GM12878 (cell line): ENCODE measurements around the gene THAP3. TPM values are rescaled to one million over a fixed set of nuclear protein-coding genes. Genes with fewer than 3 reads are reported as not detected.

Experiments used
- ATAC-seq: fragments of 200-7000 bp; cut with Tn5 transposase; 3 replicates; pipeline ENCODE4 v1.9.1; 2020; ENCODE audit warnings: mild to moderate bottlenecking, moderate library complexity
- BruUV-seq: library from RNA; stranded (reverse); fragments of 400-500 nt; replicated peaks from 2 replicates; lab custom pipeline; 2021; lab: Mats Ljungman, UMichigan
- CTCF ChIA-PET: fragments of 300-600 bp; sonication (Branson Sonifier 250); formaldehyde crosslinking; extraction: SDS; loops from one replicate; lab custom pipeline; 2021; ENCODE audit warnings: inconsistent platforms; lab: Yijun Ruan, JAX
- POLR2A ChIA-PET: fragments of 350-600 bp; formaldehyde crosslinking; extraction: SDS; loops from one replicate; lab custom pipeline; 2021; ENCODE audit warnings: inconsistent platforms; lab: Charles Lee
- RAD21 ChIA-PET: fragments of 300-600 bp; sonication (Branson Sonifier 250); formaldehyde crosslinking; loops from one replicate; lab custom pipeline; 2023; ENCODE audit warnings: antibody characterized with exemption; ENCODE audit not compliant: unreplicated experiment; lab: Charles Lee
- SMC1A ChIA-PET: fragments of 300-600 bp; sonication (Branson Sonifier 250); formaldehyde crosslinking; loops from one replicate; lab custom pipeline; 2023; ENCODE audit not compliant: unreplicated experiment, uncharacterized antibody; lab: Charles Lee
- DNase-seq: peaks from one replicate; pipeline ENCODE4 v3.0.0-alpha.2; 2011; ENCODE audit warnings: low read depth, low spot score
- FAIRE-seq: peaks from 3 replicates; lab custom pipeline; 2011; peaks lifted over from hg19 to GRCh38; lab: Jason Lieb, UNC
- H2AFZ ChIP-seq: 2 replicates; pipeline ENCODE4 v1.6.0; 2011; ENCODE audit warnings: low read depth, low read length, control low read depth; ENCODE audit not compliant: control insufficient read depth
- H3K27ac ChIP-seq: 2 replicates; pipeline ENCODE4 v1.5.1; 2011; ENCODE audit warnings: control low read depth; ENCODE audit not compliant: control insufficient read depth, insufficient read depth
- H3K27me3 ChIP-seq, 2 experiments: replicated peaks in 1 of 2; 2 replicates each; pipeline versions ENCODE4 v1.6.0 to v1.6.1; 2011; ENCODE audit warnings: low read length in 1 of 2; ENCODE audit not compliant: control insufficient read depth in 2 of 2, insufficient read depth in 2 of 2
- H3K36me3 ChIP-seq, 2 experiments: 2 replicates each; pipeline ENCODE4 v1.5.1; 2011; ENCODE audit warnings: low read length in 1 of 2; ENCODE audit not compliant: control insufficient read depth in 2 of 2, insufficient read depth in 2 of 2
- H3K4me1 ChIP-seq: 2 replicates; pipeline ENCODE4 v1.6.1; 2011; ENCODE audit warnings: mild to moderate bottlenecking, low read length, moderate library complexity, mixed read lengths; ENCODE audit not compliant: control insufficient read depth, insufficient read depth
- H3K4me2 ChIP-seq: 2 replicates; pipeline ENCODE4 v1.6.0; 2011; ENCODE audit warnings: control low read depth; ENCODE audit not compliant: control insufficient read depth, insufficient read depth
- H3K4me3 ChIP-seq: fragments of 200-600 bp; sonication (generic); 2 replicates; pipeline ENCODE4 v1.5.1; 2016
- H3K79me2 ChIP-seq: 2 replicates; pipeline ENCODE4 v1.6.0; 2011; ENCODE audit warnings: low read length; ENCODE audit not compliant: control insufficient read depth, insufficient read depth
- H3K9ac ChIP-seq: 2 replicates; pipeline ENCODE4 v1.8.0; 2011; ENCODE audit warnings: low read length, control low read depth, mixed read lengths; ENCODE audit not compliant: control insufficient read depth, insufficient read depth
- H3K9me3 ChIP-seq: replicated peaks from 3 replicates; pipeline ENCODE4 v1.5.1; 2011; ENCODE audit warnings: mild to moderate bottlenecking, low read length; ENCODE audit not compliant: control insufficient read depth, insufficient read depth
- H4K20me1 ChIP-seq: 2 replicates; pipeline ENCODE4 v1.6.0; 2011; ENCODE audit not compliant: control insufficient read depth, insufficient read depth
- IKZF1 ChIP-seq: fragments of 450-650 bp; conservative IDR thresholded peaks from 2 replicates; pipeline ENCODE4 v1.6.1; 2017; ENCODE audit warnings: antibody characterized with exemption, mild to moderate bottlenecking
- PAX5 ChIP-seq: IDR thresholded peaks from 2 replicates; pipeline ENCODE4 v1.6.1; 2011; ENCODE audit warnings: low read depth, low read length, borderline replicate concordance
- RELA ChIP-seq: fragments of 450-650 bp; IDR thresholded peaks from 2 replicates; pipeline ENCODE4 v1.8.0; 2014; ENCODE audit warnings: borderline replicate concordance; ENCODE audit not compliant: partially characterized antibody
- SREBF2 ChIP-seq: IDR thresholded peaks from 2 replicates; pipeline ENCODE4 v1.6.1; 2012; ENCODE audit warnings: mild to moderate bottlenecking, low read length
- WGBS: methylation state at CpG from one replicate; pipeline ENCODE4 v1.1.6; 2016; ENCODE audit warnings: low lambda C conversion rate; ENCODE audit not compliant: insufficient replicate concordance, insufficient coverage; ENCODE audit errors: missing lambda C conversion rate; 5-methylcytosine and 5-hydroxymethylcytosine counted together
- in situ Hi-C: fragments of 300-500 bp; cut with MboI; formaldehyde crosslinking; loops from 9 replicates; pipeline ENCODE4 v1.14.3; 2018; ENCODE audit warnings: mixed read lengths
- intact Hi-C: fragments of 100-400 bp; cut with micrococcal nuclease; formaldehyde crosslinking; loops from one replicate; pipeline ENCODE4 v1.14.2; 2022; ENCODE audit not compliant: unreplicated experiment
- polyA plus RNA-seq, 11 experiments: library from polyadenylated mRNA; depleted of rRNA in 4 of 11; unstranded in 6 of 11; stranded (reverse) in 5 of 11; fragments of >200 nt; fragmentation: Nextera tagmentation in 4 of 11; fragmentation: Illumina TruSeq in 1 of 11; extraction: Ambion mirVana in 4 of 11; extraction: Trizol in 1 of 11; gene quantifications; 1 replicate in 1 of 11; 2 replicates in 10 of 11; pipeline versions ENCODE4 v1.2.1 to v1.2.3, GENCODE V29; 2011 to 2016; ENCODE audit warnings: inconsistent platforms in 2 of 11, missing spikeins in 2 of 11, low read depth in 1 of 11
- total RNA-seq, 4 experiments: library from RNA; depleted of rRNA in 3 of 4; stranded (reverse); fragments of >200 nt in 3 of 4; fragmentation: Illumina TruSeq in 1 of 4; extraction: Trizol in 1 of 4; gene quantifications; 2 replicates each; pipeline versions ENCODE4 v1.2.1 to v1.2.3, GENCODE V29; 2013 to 2021

Gene THAP3
- total and polyA plus RNA-seq, 10 of the 15 experiments (the other 5 are each of a cell fraction or from before 2014, with no cell fraction given), result 1.5 to 19.5 (median 11.9) TPM

DNA sequence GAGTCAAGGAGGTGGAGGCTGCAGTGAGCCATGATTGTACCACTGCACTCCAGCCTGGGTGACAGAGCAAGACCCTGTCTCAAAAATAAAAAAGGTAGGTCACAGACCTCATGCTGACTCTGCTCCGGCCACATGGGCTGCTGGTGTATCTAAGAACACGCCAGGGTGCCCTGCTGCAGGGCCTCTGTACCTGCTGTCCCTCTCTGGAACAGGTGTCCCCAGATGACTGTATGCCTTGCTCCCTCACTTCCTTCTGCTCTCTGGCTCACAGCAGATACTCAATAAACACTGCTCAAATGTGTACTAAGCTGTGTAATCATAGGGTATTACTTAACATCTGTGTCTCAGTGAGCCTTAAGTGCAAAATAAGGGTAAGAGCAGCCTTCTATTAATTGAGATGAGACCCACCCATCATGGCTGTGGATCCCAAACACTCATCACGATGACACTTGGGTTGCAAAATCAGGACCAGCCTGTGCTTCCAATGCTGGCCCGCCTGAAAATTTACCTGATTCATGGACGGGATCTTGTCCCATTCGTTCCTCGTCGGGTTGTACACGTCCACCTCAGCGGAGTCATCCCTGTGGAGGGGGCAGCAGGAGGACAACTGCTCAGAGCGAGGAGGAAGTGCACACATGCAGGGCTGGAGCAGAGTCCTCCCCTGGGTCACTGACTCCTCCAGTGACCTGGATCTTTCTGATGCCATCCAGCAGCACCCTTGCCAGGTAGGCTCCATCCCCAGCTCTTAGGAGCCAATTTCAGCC lies 29.5 kb upstream of the THAP3 start:
- H3K9me3 ChIP-seq, result no peaks in the 10 kb centered on the region
- no TSS peak for BruUV-seq
- H2AFZ ChIP-seq, result no peak overlapping the region
- intact Hi-C loops, result no loop called here
- DNase-seq (no peak), FAIRE-seq (no peak), ATAC-seq (no peak)
- CTCF ChIA-PET, result no interaction called here
- RAD21 ChIA-PET, result no interaction called here
- POLR2A ChIA-PET, result no interaction called here
- no peaks in the 10 kb centered on the region for H3K27me3 ChIP-seq
- 96% methylated on average over 11 of the region's 11 CpGs for WGBS
- SMC1A ChIA-PET, result no interaction called here
- in situ Hi-C loops, result no loop called here
- no peaks in the 10 kb centered on the region for H4K20me1 ChIP-seq
- H3K4me2 ChIP-seq, result no peak overlapping the region
- H3K36me3 ChIP-seq, result peaks cover 10 to 24% of the 10 kb centered on the region in 2 experiments
- no peak overlapping the region for H3K4me3 ChIP-seq
- peaks cover 9% of the 10 kb centered on the region for H3K4me1 ChIP-seq
- no peak overlapping the region for H3K27ac ChIP-seq
- H3K9ac ChIP-seq, result no peak overlapping the region
- H3K79me2 ChIP-seq, result peaks cover 14% of the 10 kb centered on the region
- no peak for TF ChIP-seq SREBF2

DNA sequence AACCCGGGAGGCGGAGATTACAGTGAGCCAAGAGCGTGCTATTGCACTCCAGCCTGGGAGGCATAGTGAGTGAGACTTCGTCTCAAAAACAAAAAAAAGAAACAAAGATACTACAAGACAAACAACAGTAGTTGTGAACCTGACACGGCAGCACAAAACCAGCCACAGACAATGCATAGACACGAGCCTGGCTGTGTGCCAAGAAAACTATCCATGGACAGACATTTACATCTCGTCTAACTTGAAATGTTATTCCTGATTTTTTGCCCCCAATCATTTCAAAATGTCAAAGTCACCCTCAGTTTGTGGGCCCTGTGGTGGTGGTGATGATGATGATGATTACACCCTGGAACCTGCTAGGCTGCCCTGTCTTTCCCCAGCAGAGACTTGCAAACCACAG lies 28.3 kb upstream of the THAP3 start:
- Histone ChIP-seq H3K36me3 (peaks cover 10 to 24% of the 10 kb centered on the region in 2 experiments), H3K79me2 (peaks cover 26% of the 10 kb centered on the region), H3K4me3 (no peak overlapping the region), H3K27ac (no peak overlapping the region), H3K4me1 (peaks cover 9% of the 10 kb centered on the region), H3K9me3 (no peaks in the 10 kb centered on the region), H3K27me3 (no peaks in the 10 kb centered on the region), H4K20me1 (no peaks in the 10 kb centered on the region), H2AFZ (no peak overlapping the region), H3K9ac (no peak overlapping the region), H3K4me2 (no peak overlapping the region)
- ChIA-PET POLR2A (no interaction called here), CTCF (interaction anchor here (0.6 kb wide), 1 partner anchor 15 kb away, joined by 4 read pairs; no protein-coding TSS in a partner anchor), RAD21 (no interaction called here), SMC1A (no interaction called here)
- no peak for FAIRE-seq
- in situ Hi-C loops, result no loop called here
- intact Hi-C loops, result no loop called here
- BruUV-seq, result no TSS peak
- no peak for ATAC-seq
- no peak for TF ChIP-seq RELA
- TF ChIP-seq IKZF1, result no peak
- no peak for TF ChIP-seq PAX5
- 87% methylated on average over 7 of the region's 7 CpGs for WGBS
- DNase-seq, result no peak
